OCI-LY3 (cell line): ENCODE data around the gene RFTN2.

Source experiments
- H2AFZ ChIP-seq: fragments of 200-600, 300-600 bp; shearing (Covaris generic); 2 replicates; pipeline ENCODE4 v1.6.0; 2014; ENCODE audit warnings: antibody characterized with exemption, low read depth, low read length
- H3K27ac ChIP-seq: fragments of 200-600, 300-600 bp; sonication (generic); 2 replicates; pipeline ENCODE4 v1.5.1; 2014; ENCODE audit warnings: mild to moderate bottlenecking, low read length, moderate library complexity, mixed read lengths
- H3K27me3 ChIP-seq: fragments of 200-600, 300-600 bp; sonication (generic); 2 replicates; pipeline ENCODE4 v1.6.1; 2014; ENCODE audit warnings: low read depth, low read length, mixed read lengths
- H3K36me3 ChIP-seq: fragments of 200-600, 300-600 bp; sonication (generic); replicated peaks from 2 replicates; pipeline ENCODE3; 2014; ENCODE audit warnings: low read depth, low read length, mixed read lengths
- H3K4me1 ChIP-seq: fragments of 300-600, 200-600 bp; sonication (generic); 2 replicates; pipeline ENCODE4 v1.6.1; 2014; ENCODE audit warnings: low read length, mixed read lengths
- H3K4me2 ChIP-seq: fragments of 200-600, 300-600 bp; sonication (generic); 2 replicates; pipeline ENCODE4 v1.6.1; 2014; ENCODE audit warnings: low read length, mixed read lengths
- H3K4me3 ChIP-seq: fragments of 300-600, 200-600 bp; sonication (generic); 2 replicates; pipeline ENCODE4 v1.5.1; 2014; ENCODE audit warnings: antibody characterized with exemption, mild to moderate bottlenecking, low read length, moderate library complexity
- H3K79me2 ChIP-seq: fragments of 300-600, 200-600 bp; shearing (Covaris generic); 2 replicates; pipeline ENCODE4 v1.6.1; 2014; ENCODE audit warnings: mild to moderate bottlenecking, low read length, mixed read lengths
- H3K9ac ChIP-seq: fragments of 300-600, 200-600 bp; shearing (Covaris generic); 2 replicates; pipeline ENCODE4 v1.6.0; 2014; ENCODE audit warnings: mild to moderate bottlenecking, low read length, moderate library complexity
- H3K9me3 ChIP-seq: fragments of 200-600, 300-600 bp; shearing (Covaris generic); 2 replicates; pipeline ENCODE4 v1.6.1; 2014; ENCODE audit warnings: low read length, mixed read lengths; ENCODE audit not compliant: insufficient read depth
- H4K20me1 ChIP-seq: fragments of 200-600, 300-600 bp; sonication (generic); 2 replicates; pipeline ENCODE4 v1.6.1; 2016; ENCODE audit warnings: low read length, mixed read lengths; ENCODE audit not compliant: insufficient read depth
- EZH2phosphoT487 ChIP-seq: fragments of 200-600 bp; shearing (Covaris generic); IDR thresholded peaks from 2 replicates; pipeline ENCODE4 v1.6.1; 2018; ENCODE audit warnings: antibody characterized with exemption, mixed run types, low read depth
- TF ChIP-seq, protein P1 (sequence below): fragments of 200-600, 300-600 bp; sonication (generic); IDR thresholded peaks from 2 replicates; pipeline ENCODE4 v1.5.1; 2014; ENCODE audit warnings: antibody characterized with exemption, low read length, low read depth

The RFTN2 gene

DNA sequence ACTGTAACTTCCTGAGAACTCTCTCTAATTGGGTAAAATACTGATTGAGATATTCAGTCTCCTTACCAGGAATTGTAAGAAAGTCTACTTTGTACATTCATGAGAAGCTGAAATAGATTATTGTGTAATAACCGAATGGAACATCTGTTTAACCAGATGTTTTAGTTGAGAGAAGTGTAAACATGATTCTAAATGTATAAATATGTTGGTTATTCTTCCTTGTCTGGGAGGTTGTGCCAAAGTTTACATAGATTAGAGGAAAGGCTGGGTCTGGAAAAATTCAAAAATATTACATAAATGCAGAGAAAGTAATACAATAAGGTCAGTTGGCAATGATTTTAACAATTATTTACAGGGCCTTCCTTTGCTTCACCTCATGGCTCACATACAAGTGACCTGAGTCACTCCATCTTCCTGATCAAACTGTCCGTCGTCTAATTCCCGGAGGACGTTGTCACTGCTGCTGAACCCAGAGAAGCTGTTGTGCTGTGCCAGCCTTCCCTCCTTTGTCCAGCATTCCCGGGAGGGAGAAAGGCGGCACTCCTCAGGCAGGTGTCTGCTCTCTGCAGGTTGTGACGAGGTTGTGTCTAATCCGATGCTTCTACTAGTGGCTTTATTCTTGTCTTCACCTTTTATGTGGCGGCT lies 103.6 kb downstream of the RFTN2 start:
- no peak overlapping the region for H3K9ac ChIP-seq
- H3K4me1 ChIP-seq, result no peaks in the 10 kb centered on the region
- H3K4me3 ChIP-seq, result no peak overlapping the region
- no peaks in the 10 kb centered on the region for H3K27me3 ChIP-seq
- H4K20me1 ChIP-seq, result no peaks in the 10 kb centered on the region
- no peaks in the 10 kb centered on the region for H3K9me3 ChIP-seq
- H3K4me2 ChIP-seq, result no peak overlapping the region
- no peak overlapping the region for H3K27ac ChIP-seq
- TF ChIP-seq EZH2phosphoT487, result no peak
- TF ChIP-seq, protein P1, sequence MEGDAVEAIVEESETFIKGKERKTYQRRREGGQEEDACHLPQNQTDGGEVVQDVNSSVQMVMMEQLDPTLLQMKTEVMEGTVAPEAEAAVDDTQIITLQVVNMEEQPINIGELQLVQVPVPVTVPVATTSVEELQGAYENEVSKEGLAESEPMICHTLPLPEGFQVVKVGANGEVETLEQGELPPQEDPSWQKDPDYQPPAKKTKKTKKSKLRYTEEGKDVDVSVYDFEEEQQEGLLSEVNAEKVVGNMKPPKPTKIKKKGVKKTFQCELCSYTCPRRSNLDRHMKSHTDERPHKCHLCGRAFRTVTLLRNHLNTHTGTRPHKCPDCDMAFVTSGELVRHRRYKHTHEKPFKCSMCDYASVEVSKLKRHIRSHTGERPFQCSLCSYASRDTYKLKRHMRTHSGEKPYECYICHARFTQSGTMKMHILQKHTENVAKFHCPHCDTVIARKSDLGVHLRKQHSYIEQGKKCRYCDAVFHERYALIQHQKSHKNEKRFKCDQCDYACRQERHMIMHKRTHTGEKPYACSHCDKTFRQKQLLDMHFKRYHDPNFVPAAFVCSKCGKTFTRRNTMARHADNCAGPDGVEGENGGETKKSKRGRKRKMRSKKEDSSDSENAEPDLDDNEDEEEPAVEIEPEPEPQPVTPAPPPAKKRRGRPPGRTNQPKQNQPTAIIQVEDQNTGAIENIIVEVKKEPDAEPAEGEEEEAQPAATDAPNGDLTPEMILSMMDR, result no peak
- H2AFZ ChIP-seq, result no peak overlapping the region
- H3K36me3 ChIP-seq, result peaks cover 12% of the 10 kb centered on the region
- H3K79me2 ChIP-seq, result no peaks in the 10 kb centered on the region

DNA sequence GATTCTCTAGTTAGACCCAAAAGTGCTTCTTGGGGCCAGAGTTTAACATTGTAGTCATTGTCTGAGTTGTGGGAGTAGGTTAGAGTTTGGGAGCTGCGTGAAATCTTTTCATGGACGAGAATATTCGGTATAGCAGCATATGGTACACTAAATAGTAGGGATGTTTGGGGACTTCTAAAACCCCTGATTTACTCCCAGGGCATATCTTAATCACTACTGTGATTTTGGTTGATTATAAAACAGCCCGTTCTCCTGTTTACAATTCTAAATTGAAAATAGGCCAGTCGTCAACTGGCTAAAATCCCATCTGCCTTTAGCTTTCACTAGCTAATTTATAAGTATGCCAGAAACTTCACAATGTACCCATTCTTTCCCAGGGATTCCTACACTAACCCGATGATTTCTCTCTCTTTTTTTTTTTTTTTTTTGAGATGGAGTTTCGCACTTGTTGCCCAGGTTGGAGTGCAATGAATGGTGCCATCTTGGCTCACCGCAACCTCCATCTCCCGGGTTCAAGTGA lies 115.2 kb downstream of the RFTN2 start:
- Histone ChIP-seq H3K4me2 (no peak overlapping the region), H4K20me1 (no peaks in the 10 kb centered on the region), H3K9me3 (no peaks in the 10 kb centered on the region), H3K27ac (no peak overlapping the region), H3K27me3 (no peaks in the 10 kb centered on the region), H2AFZ (no peak overlapping the region), H3K4me3 (no peak overlapping the region), H3K79me2 (no peaks in the 10 kb centered on the region), H3K9ac (no peak overlapping the region), H3K36me3 (peaks cover 9% of the 10 kb centered on the region), H3K4me1 (no peaks in the 10 kb centered on the region)
- TF ChIP-seq EZH2phosphoT487, result no peak
- TF ChIP-seq, protein P1, result no peak

DNA sequence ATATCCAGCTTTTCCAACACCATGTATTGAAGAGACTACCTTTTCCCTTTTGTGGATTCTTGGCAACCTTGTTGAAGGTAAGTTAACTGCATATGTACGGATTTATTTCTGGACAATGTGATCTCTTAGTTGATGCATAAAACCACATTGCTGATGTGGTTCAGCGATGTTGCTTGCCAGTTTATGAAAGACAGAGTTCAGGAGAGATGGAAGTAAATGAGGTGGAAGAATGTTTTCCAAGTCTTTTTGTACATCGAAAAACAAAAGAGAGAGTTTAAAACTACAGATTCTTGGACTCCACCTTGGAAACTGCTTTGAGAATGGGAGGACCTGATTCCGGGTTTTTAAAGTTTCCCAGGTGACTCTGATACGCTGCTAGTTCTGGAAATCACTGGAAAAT lies 115.7 kb downstream of the RFTN2 start:
- no peaks in the 10 kb centered on the region for H3K79me2 ChIP-seq
- no peaks in the 10 kb centered on the region for H3K9me3 ChIP-seq
- H3K27me3 ChIP-seq, result no peaks in the 10 kb centered on the region
- no peak for TF ChIP-seq EZH2phosphoT487
- TF ChIP-seq, protein P1, result no peak
- H3K36me3 ChIP-seq, result peaks cover 9% of the 10 kb centered on the region
- no peaks in the 10 kb centered on the region for H3K4me1 ChIP-seq
- H3K4me2 ChIP-seq, result no peak overlapping the region
- H2AFZ ChIP-seq, result no peak overlapping the region
- H3K27ac ChIP-seq, result no peak overlapping the region
- H3K4me3 ChIP-seq, result no peak overlapping the region
- no peaks in the 10 kb centered on the region for H4K20me1 ChIP-seq
- no peak overlapping the region for H3K9ac ChIP-seq

DNA sequence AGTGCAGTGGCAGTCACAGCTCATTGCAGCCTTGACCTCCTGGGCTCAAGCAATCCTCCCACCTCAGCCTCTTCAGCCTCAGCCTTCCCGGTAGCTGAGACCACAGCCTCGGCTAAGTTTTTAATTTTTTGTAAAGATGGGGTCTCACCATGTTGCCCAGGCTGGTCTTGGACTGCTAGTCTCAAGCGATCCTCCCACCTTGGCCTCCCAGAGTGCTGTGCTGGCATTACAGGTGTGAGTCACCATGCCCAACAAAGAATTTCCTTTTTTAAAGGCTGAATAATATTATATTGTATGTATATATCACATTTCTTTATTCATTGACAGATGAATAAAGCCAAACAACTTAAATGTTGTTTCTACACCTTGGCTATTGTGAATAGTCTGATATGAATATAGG lies 117.0 kb downstream of the RFTN2 start:
- Histone ChIP-seq H2AFZ (no peak overlapping the region), H3K36me3 (peaks cover 12% of the 10 kb centered on the region), H3K27me3 (no peaks in the 10 kb centered on the region), H3K4me2 (no peak overlapping the region), H3K4me1 (no peaks in the 10 kb centered on the region), H3K9ac (no peak overlapping the region), H3K27ac (no peak overlapping the region), H3K4me3 (no peak overlapping the region), H3K9me3 (no peaks in the 10 kb centered on the region), H3K79me2 (no peaks in the 10 kb centered on the region), H4K20me1 (no peaks in the 10 kb centered on the region)
- TF ChIP-seq, protein P1, result no peak
- no peak for TF ChIP-seq EZH2phosphoT487
